T-cell (primary cell): ENCODE measurements around the gene PHC2. TPM values are rescaled to one million over a fixed set of nuclear protein-coding genes. Genes with fewer than 3 reads are reported as not detected.

ENCODE experiments used
- ATAC-seq, 4 experiments: fragments of 200-7000 bp in 3 of 4; fragments of 150-1000 bp in 1 of 4; cut with Tn5 transposase; replicated peaks in 1 of 4; 1 replicate in 3 of 4; 2 replicates in 1 of 4; pipeline ENCODE4 v1.10.0; 2021; ENCODE audit warnings: moderate library complexity in 3 of 4, mild to moderate bottlenecking in 2 of 4, moderate number of reproducible peaks in 1 of 4
- CTCF ChIA-PET, 2 donors: fragments of 300-600 bp; sonication (Branson Sonifier 250); formaldehyde crosslinking; loops; one replicate each; lab custom pipeline; 2022; ENCODE audit warnings: antibody characterized with exemption in 2 of 2; lab: Charles Lee
- POLR2A ChIA-PET, 2 donors: fragments of 300-600 bp; sonication (Branson Sonifier 250); formaldehyde crosslinking; loops; one replicate each; lab custom pipeline; 2022; ENCODE audit warnings: antibody characterized with exemption in 2 of 2; lab: Charles Lee
- DNase-seq, 35 experiments: peaks; one replicate each; pipeline versions ENCODE4 v3.0.0 to v3.0.0-alpha.2; 2013 to 2023
- H3K27ac ChIP-seq: one replicate; pipeline ENCODE4 v1.5.1; 2013; ENCODE audit warnings: low read length
- H3K27me3 ChIP-seq, 2 experiments: replicated peaks in 1 of 2; 1 replicate in 1 of 2; 2 replicates in 1 of 2; pipeline versions ENCODE4 v1.6.1 to v1.7.0; 2013; ENCODE audit warnings: low read length in 1 of 2, mixed read lengths in 1 of 2; ENCODE audit not compliant: control insufficient read depth in 2 of 2, insufficient read depth in 2 of 2; ENCODE audit errors: extremely low read depth in 1 of 2
- H3K36me3 ChIP-seq, 2 donors: 1 replicate in 1 of 2; 2 replicates in 1 of 2; pipeline versions ENCODE4 v1.6.1 to v1.7.0; 2013; ENCODE audit warnings: low read length in 1 of 2; ENCODE audit not compliant: control insufficient read depth in 2 of 2, insufficient read depth in 1 of 2; ENCODE audit errors: extremely low read depth in 1 of 2
- H3K4me1 ChIP-seq, 2 experiments: 1 replicate in 1 of 2; 2 replicates in 1 of 2; pipeline versions ENCODE4 v1.6.1 to v1.7.0; 2013; ENCODE audit warnings: low read length in 2 of 2, mixed read lengths in 1 of 2; ENCODE audit not compliant: insufficient read depth in 2 of 2, control insufficient read depth in 1 of 2; ENCODE audit errors: extremely low read depth in 1 of 2
- H3K4me3 ChIP-seq, 2 donors: 1 replicate in 1 of 2; 2 replicates in 1 of 2; pipeline versions ENCODE4 v1.5.1 to v1.7.0; 2013; ENCODE audit warnings: mild to moderate bottlenecking in 2 of 2, low read length in 1 of 2, moderate library complexity in 1 of 2; ENCODE audit not compliant: control insufficient read depth in 1 of 2; ENCODE audit errors: extremely low read depth in 1 of 2
- H3K9me3 ChIP-seq: 2 replicates; pipeline ENCODE4 v1.7.0; 2013
- H3K27ac Mint-ChIP-seq, 2 donors: one replicate each; pipeline ENCODE4 v1.8.0; 2020 to 2021; ENCODE audit warnings: mild to moderate bottlenecking in 2 of 2, mixed read lengths in 2 of 2
- H3K27me3 Mint-ChIP-seq, 2 donors: one replicate each; pipeline ENCODE4 v1.8.0; 2021 to 2022; ENCODE audit warnings: mixed read lengths in 2 of 2
- H3K36me3 Mint-ChIP-seq: one replicate; pipeline ENCODE4 v1.8.0; 2021; ENCODE audit warnings: mixed read lengths
- H3K4me1 Mint-ChIP-seq, 3 donors: one replicate each; pipeline ENCODE4 v1.8.0; 2020 to 2022; ENCODE audit warnings: mixed read lengths in 3 of 3, mild to moderate bottlenecking in 1 of 3
- H3K4me3 Mint-ChIP-seq, 3 donors: one replicate each; pipeline ENCODE4 v1.8.0; 2020 to 2022; ENCODE audit warnings: mild to moderate bottlenecking in 3 of 3, mixed read lengths in 3 of 3, moderate library complexity in 3 of 3
- H3K9me3 Mint-ChIP-seq, 3 donors: one replicate each; pipeline ENCODE4 v1.8.0; 2020 to 2022; ENCODE audit warnings: mixed read lengths in 3 of 3
- WGBS: methylation state at CpG from one replicate; pipeline ENCODE4 v1.1.5; 2013; ENCODE audit warnings: missing lambda C conversion rate; ENCODE audit not compliant: insufficient coverage; 5-methylcytosine and 5-hydroxymethylcytosine counted together
- total RNA-seq, 35 experiments: library from RNA in 6 of 35; stranded (reverse) in 6 of 35; fragments of 120-200 nt in 1 of 35; gene quantifications; one replicate each; pipeline versions ENCODE4 v1.2.1 to v1.2.4 and lab custom pipeline; 2013 to 2026

Gene PHC2
- total RNA-seq, 5 donors from 2014 or later (not counting 1 experiment from before 2014, with no cell fraction given), result 29.7 to 39.3 (median 37.9) TPM

DNA sequence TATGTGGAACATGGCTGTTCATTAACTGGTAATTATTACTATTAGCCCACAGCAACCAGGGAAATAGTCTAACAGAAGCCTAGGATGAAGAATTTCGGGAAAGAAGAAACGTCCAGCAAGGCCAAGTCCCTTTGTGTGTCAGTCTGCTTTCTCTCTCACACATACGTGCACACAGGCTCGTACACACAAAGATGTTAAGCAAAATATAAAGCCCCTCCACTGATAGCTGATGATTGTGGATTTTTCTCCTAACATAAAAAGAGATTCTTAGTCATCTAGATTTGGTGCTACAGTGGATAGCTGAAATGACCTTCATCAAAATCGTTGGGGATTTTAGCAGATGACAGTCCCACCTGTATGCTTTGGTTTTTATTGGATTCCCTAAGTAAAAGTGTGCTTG, 67.9 kb downstream of the PHC2 start:
- ATAC-seq (no peak), DNase-seq (no peak)
- WGBS, result 83% methylated on average over 1 of the region's 5 CpGs
- Mint-ChIP-seq H3K9me3 (no peaks in the 10 kb centered on the region), H3K27ac (no peak overlapping the region), H3K4me3 (no peak overlapping the region), H3K36me3 (no peaks in the 10 kb centered on the region), H3K27me3 (no peaks in the 10 kb centered on the region), H3K4me1 (peaks cover 1 to 8% (median 4%) of the 10 kb centered on the region in 3 donors)
- H3K36me3 ChIP-seq, result no peaks in the 10 kb centered on the region
- H3K27ac ChIP-seq, result no peak overlapping the region
- H3K27me3 ChIP-seq, result peaks cover 0 to 15% of the 10 kb centered on the region in 2 experiments
- no peak overlapping the region for H3K4me3 ChIP-seq
- H3K4me1 ChIP-seq, result peaks cover 0 to 6% of the 10 kb centered on the region in 2 experiments
- H3K9me3 ChIP-seq, result no peaks in the 10 kb centered on the region
- CTCF ChIA-PET, result interaction anchor here in 1 of 2 donors (1.4 kb wide), 1 partner anchor 67 kb away, joined by 3 read pairs; no protein-coding TSS in a partner anchor
- POLR2A ChIA-PET, result interaction anchor here in 1 of 2 donors (0.7 kb wide), 1 partner anchor 40 kb away, joined by 3 read pairs; no protein-coding TSS in a partner anchor

DNA sequence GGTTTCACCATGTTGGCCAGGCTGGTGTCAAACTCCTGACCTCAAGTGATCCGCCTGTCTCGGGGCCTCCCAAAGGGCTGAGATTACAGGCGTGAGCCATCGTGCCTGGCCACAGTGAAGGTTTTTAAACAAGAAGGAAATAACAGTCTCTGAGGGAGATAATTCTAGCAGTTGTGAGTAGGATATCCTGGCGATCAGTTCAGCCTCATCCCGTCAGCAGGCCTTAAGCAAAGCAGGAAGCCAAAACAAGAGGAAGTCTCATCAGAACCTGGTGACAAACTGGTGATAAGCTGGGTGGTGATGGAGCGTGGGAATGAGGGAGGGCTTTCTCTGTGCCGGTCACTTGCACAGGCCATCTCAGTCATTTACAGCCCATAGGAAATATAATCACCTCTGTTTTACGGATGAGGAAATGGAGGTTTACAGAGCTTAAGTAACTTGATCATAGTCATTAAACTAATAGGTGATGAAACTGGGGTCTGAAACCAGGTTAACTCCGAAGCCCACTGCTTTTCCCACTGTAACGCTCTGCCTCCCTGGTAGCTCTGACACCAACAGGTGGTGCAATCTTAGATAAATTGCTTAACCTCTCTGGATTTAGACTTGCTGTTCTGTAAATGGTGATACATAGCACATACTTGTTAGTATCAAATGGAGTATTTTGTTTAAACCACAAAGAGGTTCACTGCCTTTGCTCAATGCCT, 69.2 kb downstream of the PHC2 start:
- H3K36me3 Mint-ChIP-seq, result no peaks in the 10 kb centered on the region
- no peaks in the 10 kb centered on the region for H3K27me3 Mint-ChIP-seq
- no peak overlapping the region for H3K27ac Mint-ChIP-seq
- ChIA-PET CTCF (no interaction called here), POLR2A (no interaction called here)
- WGBS, result 73% methylated on average over 3 of the region's 11 CpGs
- Histone ChIP-seq H3K36me3 (no peaks in the 10 kb centered on the region), H3K9me3 (no peaks in the 10 kb centered on the region), H3K4me3 (no peak overlapping the region), H3K27ac (no peak overlapping the region), H3K4me1 (no peaks in the 10 kb centered on the region), H3K27me3 (peaks cover 0 to 3% of the 10 kb centered on the region in 2 experiments)
- DNase-seq, result no peak
- H3K4me3 Mint-ChIP-seq, result no peak overlapping the region
- no peak for ATAC-seq
- H3K4me1 Mint-ChIP-seq, result peaks cover 0 to 4% (median 0%) of the 10 kb centered on the region in 3 donors
- no peaks in the 10 kb centered on the region for H3K9me3 Mint-ChIP-seq

DNA sequence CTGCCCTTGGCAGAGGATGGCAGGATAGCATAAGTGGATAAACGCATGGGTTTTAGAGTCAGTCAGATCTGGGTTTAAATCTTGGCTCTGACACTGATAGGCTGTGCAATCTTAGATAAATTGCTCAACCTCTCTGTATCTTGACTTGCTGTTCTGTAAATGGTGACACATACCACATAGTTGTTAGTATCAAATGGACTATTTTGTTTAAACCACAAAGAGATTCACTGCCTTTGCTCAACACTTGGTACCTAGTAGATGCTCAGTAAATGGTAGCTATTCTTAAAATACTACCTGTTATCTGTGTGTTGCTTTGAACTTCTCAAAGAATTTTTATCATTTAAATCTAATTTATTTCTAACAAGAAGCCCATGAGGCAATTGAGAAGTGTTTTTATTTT, 70.5 kb downstream of the PHC2 start:
- no peak for ATAC-seq
- Mint-ChIP-seq H3K27ac (no peak overlapping the region), H3K4me1 (peaks cover 0 to 4% (median 0%) of the 10 kb centered on the region in 3 donors), H3K27me3 (no peaks in the 10 kb centered on the region), H3K4me3 (no peak overlapping the region), H3K9me3 (no peaks in the 10 kb centered on the region), H3K36me3 (no peaks in the 10 kb centered on the region)
- Histone ChIP-seq H3K27me3 (peaks cover 0 to 5% of the 10 kb centered on the region in 2 experiments), H3K9me3 (no peaks in the 10 kb centered on the region), H3K4me1 (no peaks in the 10 kb centered on the region), H3K36me3 (no peaks in the 10 kb centered on the region), H3K4me3 (no peak overlapping the region), H3K27ac (no peak overlapping the region)
- WGBS, result 100% methylated on average over 1 of the region's 1 CpG
- DNase-seq, result no peak
- ChIA-PET POLR2A (interaction anchor here in 1 of 2 donors (1.2 kb wide), 1 partner anchor 10 kb away, joined by 3 read pairs; no protein-coding TSS in a partner anchor), CTCF (no interaction called here)

DNA sequence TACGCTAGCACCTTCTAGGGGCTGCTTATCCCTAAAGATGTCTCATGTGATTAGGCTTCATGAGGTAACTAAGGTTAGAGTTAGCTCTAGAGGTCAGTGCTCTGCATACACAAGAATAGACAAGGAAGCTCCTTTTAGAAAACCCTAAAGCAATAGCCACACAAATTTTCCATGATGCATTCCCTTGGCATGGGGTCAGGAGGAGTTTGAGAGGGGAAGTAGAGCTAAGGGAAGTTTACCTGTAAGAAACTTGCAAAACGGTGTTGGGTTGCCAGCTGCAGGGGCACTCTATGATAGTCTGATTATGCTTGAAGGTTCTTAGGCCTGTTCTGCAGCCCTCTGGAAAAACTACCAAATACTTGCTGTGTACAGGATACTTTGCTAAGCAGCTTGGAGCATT, 71.0 kb downstream of the PHC2 start:
- Histone ChIP-seq H3K9me3 (no peaks in the 10 kb centered on the region), H3K36me3 (no peaks in the 10 kb centered on the region), H3K4me1 (no peaks in the 10 kb centered on the region), H3K4me3 (no peak overlapping the region), H3K27me3 (peaks cover 0 to 5% of the 10 kb centered on the region in 2 experiments), H3K27ac (no peak overlapping the region)
- POLR2A ChIA-PET, result interaction anchor here in 1 of 2 donors (1.2 kb wide), 1 partner anchor 9 kb away, joined by 3 read pairs; no protein-coding TSS in a partner anchor
- H3K27me3 Mint-ChIP-seq, result no peaks in the 10 kb centered on the region
- no peaks in the 10 kb centered on the region for H3K36me3 Mint-ChIP-seq
- 100% methylated on average over 1 of the region's 2 CpGs for WGBS
- no peak for ATAC-seq
- H3K4me3 Mint-ChIP-seq, result no peak overlapping the region
- CTCF ChIA-PET, result no interaction called here
- H3K27ac Mint-ChIP-seq, result no peak overlapping the region
- peaks cover 0 to 4% (median 0%) of the 10 kb centered on the region in 3 donors for H3K4me1 Mint-ChIP-seq
- no peaks in the 10 kb centered on the region for H3K9me3 Mint-ChIP-seq
- no peak for DNase-seq

DNA sequence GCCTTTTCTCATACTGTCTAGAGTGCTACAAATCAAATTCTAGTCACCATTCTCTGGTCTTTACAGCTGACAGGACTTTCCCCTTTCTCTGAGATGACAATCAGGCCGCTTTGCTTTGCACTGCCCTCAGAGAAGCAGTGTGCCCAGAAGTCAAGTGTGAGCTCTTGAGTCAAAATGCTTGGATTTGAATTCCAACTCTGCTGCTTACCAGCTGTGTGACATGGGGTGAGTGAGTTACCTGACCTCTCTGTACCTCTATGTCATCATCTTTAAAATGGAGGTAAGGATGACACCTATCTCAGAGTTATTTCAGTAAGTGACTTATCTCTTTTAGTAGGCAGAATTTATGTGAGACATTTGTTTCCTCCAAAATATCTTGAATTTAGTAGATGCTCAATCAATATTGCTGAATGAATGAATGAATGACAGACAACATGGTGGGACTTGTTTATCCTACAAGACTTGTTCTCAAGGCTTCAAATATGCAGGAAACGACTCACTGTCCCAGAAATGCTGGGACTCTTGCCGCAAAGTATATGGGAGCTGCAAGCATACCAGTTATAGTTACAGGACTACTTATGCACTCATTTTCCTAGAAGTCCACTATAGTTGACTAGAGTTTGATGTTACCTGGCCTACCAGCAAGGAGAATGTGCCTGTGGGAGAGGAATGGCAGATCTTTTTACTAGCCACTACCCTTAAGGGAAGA, 71.9 kb downstream of the PHC2 start:
- DNase-seq, result no peak
- H3K27ac Mint-ChIP-seq, result no peak overlapping the region
- H3K4me3 Mint-ChIP-seq, result no peak overlapping the region
- H3K9me3 Mint-ChIP-seq, result no peaks in the 10 kb centered on the region
- no peaks in the 10 kb centered on the region for H3K36me3 Mint-ChIP-seq
- Histone ChIP-seq H3K4me1 (no peaks in the 10 kb centered on the region), H3K36me3 (no peaks in the 10 kb centered on the region), H3K27me3 (peaks cover 0 to 5% of the 10 kb centered on the region in 2 experiments), H3K27ac (no peak overlapping the region), H3K4me3 (no peak overlapping the region), H3K9me3 (no peaks in the 10 kb centered on the region)
- H3K27me3 Mint-ChIP-seq, result no peaks in the 10 kb centered on the region
- CTCF ChIA-PET, result no interaction called here
- H3K4me1 Mint-ChIP-seq, result peaks cover 0 to 4% (median 0%) of the 10 kb centered on the region in 3 donors
- WGBS, result no CpG with 5 or more reads among the region's 3 CpGs
- POLR2A ChIA-PET, result no interaction called here
- ATAC-seq, result no peak

DNA sequence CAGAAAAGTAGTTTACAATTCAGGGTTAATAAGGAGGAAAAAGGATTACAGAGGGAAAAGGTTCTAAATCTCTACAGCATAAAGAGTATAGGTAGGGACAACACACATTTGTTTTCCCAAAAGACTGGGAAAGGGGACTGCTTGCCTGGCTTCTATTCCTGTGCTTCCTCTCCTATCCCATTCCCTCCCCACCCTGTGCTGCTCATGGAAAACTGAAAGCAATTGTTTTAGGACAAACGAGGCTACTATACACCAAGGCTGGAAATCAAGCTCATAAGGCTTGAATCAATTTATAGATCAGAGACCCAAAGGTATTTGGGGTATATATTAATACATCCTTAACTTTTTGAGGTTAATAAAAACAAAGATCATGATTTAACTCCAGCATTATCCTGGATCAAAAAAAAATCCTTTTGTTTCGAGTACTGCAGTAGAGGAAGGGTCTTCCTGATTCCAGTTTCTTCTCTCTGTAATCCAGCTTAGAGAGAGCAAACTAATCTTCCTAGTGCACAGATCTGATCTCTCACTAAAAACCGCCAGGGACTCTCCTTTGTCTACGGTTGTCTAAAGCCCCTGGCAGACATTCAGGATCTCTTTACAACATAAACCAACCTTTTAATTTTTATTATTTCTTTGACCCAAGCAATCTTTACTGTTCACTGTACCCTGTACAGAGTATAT, 72.6 kb downstream of the PHC2 start:
- Histone ChIP-seq H3K4me1 (no peaks in the 10 kb centered on the region), H3K27ac (no peak overlapping the region), H3K36me3 (no peaks in the 10 kb centered on the region), H3K9me3 (no peaks in the 10 kb centered on the region), H3K27me3 (peaks cover 0 to 2% of the 10 kb centered on the region in 2 experiments), H3K4me3 (no peak overlapping the region)
- ATAC-seq, result no peak
- Mint-ChIP-seq H3K27ac (no peak overlapping the region), H3K4me3 (no peak overlapping the region), H3K9me3 (no peaks in the 10 kb centered on the region), H3K36me3 (no peaks in the 10 kb centered on the region), H3K4me1 (peaks cover 0 to 4% (median 0%) of the 10 kb centered on the region in 3 donors), H3K27me3 (no peaks in the 10 kb centered on the region)
- WGBS, result 100% methylated on average over 2 of the region's 4 CpGs
- DNase-seq, result no peak
- CTCF ChIA-PET, result no interaction called here
- POLR2A ChIA-PET, result no interaction called here
